ENCODE data around the gene TBPL2.

Gene TBPL2

DNA sequence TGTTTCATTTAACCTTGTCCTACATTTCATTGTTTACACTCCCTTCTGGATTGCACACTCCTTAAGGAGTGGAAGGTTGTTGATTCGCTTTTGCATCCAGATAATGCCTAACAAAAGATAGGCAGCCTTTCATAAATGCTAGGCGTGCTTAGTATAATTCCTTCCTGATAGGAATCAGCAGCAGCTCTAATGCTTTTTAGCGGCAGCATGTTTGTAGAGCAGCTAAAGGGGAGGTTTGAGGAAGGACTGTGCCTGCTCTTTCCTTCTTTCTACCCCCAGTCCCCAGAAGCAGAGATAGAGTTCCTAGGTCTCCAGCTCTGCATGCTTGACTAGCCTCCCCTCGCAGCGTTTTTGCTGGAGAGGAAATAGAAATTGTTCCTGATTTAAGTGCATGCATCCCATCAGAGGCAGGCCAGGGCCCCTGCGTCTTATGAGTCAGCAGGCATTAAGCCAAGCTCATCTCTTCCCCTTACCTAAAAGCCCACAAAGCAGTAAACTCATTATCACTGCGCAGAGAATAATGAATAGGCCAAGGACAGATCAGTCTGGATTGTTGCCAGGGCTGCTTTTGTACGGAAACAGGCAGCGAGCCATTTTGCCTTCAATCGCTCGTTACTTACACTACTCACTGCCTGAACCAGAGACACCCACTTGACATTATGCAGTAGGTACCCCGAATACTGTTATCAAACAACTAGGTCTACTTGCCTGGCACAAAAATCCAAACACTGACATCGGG lies 14.0 kb upstream of the TBPL2 start:
- Mint-ChIP-seq H3K4me3 (no peak overlapping the region), H3K36me3 (ENCODE audit: insufficient read depth) (no peaks in the 10 kb centered on the region), H3K4me1 (peaks cover 6% of the 10 kb centered on the region), H3K9me3 (no peaks in the 10 kb centered on the region), H3K27me3 (peaks cover 18% of the 10 kb centered on the region), H3K27ac (ENCODE audit: low read depth) (no peak overlapping the region)
- no peak for DNase-seq (ENCODE audit: low spot score in 2 of 2)
- no peak for ATAC-seq (replicated peaks; ENCODE audit: extremely low read depth, poor library complexity, severe bottlenecking)

DNA sequence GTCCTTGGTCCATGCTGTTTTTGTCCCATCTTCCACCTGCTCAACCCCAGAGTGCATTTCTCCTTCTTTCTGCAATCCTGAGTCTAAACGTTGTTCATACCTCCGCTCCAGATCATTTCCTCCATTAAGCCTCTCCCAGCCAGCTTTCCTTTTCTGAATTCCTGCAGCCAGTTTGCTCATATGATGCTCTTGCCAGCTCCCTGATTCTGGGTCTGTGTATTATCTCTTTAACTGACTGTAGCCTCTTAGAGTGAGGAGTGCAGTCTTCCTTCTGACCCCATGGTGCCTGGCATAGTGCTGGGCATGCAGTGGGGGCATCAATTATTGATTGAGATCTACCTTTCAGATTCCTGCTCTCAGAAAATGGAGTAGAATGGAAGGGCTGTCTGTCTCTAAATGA lies 11.5 kb upstream of the TBPL2 start:
- DNase-seq (ENCODE audit: low spot score in 2 of 2) = no peak
- H3K27me3 Mint-ChIP-seq = peaks cover 18% of the 10 kb centered on the region
- H3K4me3 Mint-ChIP-seq = no peak overlapping the region
- ATAC-seq (replicated peaks; ENCODE audit: extremely low read depth, poor library complexity, severe bottlenecking) = no peak
- no peaks in the 10 kb centered on the region for H3K9me3 Mint-ChIP-seq
- H3K4me1 Mint-ChIP-seq = no peaks in the 10 kb centered on the region
- H3K36me3 Mint-ChIP-seq (ENCODE audit: insufficient read depth) = peaks cover 2% of the 10 kb centered on the region
- no peak overlapping the region for H3K27ac Mint-ChIP-seq (ENCODE audit: low read depth)

DNA sequence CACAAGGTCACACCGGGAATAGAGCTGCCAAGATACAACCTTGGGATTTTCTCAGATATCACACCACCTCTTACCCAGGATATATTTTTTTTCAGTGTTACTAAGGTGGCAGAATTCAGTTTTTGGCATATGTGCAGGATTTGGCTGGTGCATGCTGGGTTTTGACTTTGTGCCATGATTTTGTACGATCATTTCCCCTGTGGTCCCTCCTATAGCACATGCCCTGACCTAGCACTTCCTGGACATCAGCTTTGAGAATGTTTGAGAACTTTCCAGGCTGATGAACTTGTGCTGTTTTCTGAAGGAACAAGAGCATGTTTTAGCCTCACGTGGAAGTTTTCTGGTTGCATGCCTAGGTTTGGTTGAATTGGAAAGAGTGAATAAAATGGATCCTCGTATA lies 11.0 kb upstream of the TBPL2 start:
- no peaks in the 10 kb centered on the region for H3K4me1 Mint-ChIP-seq
- no peaks in the 10 kb centered on the region for H3K9me3 Mint-ChIP-seq
- ATAC-seq (replicated peaks; ENCODE audit: extremely low read depth, poor library complexity, severe bottlenecking) = no peak

DNA sequence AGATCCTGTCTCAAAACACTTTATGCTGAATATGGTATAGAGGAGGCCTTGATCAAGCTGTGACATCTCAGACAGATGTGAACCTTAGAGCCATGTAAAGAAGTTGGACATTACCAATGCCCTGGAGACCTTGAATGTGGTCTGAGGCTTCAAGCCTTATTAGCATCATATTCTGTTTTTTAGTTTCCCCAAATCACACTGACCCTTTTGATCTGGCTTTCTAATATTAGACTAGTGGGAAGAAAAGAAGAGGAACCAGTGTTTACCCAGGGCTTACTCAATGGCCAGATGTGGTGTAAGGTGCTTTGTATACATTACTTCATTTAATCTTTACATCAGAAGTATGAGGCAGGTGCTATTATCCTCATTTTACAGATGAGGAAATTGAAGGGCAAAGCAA lies 10.6 kb upstream of the TBPL2 start:
- no peak overlapping the region for H3K27ac Mint-ChIP-seq (ENCODE audit: low read depth)

More for the DNA sequence above, 11.0 kb upstream of the TBPL2 start:
- no peak overlapping the region for H3K27ac Mint-ChIP-seq (ENCODE audit: low read depth)
- DNase-seq (ENCODE audit: low spot score in 2 of 2) = no peak
- peaks cover 2% of the 10 kb centered on the region for H3K36me3 Mint-ChIP-seq (ENCODE audit: insufficient read depth)
- no peak overlapping the region for H3K4me3 Mint-ChIP-seq
- H3K27me3 Mint-ChIP-seq = peaks cover 18% of the 10 kb centered on the region

DNA sequence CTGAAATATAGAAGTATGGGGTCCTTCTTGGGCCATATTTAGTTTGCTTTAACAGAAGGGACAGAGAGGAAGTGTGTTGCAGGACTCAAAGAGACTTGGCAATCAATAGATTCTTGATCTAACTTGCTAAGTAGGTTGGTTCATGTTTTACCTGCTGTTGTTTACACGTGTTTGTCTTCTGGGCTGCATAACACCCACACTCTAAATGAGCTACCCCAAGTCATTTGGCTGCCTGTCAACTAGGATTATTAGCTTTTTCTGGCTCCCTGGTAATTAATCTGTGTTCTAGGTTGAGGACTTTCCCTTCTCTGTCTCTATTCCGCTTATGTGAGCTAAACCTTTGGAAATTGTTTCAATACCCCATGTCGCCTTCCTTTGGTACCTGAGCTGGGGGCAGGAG lies 10.1 kb upstream of the TBPL2 start:
- DNase-seq (ENCODE audit: low spot score in 2 of 2) = no peak
- Mint-ChIP-seq H3K36me3 (ENCODE audit: insufficient read depth) (peaks cover 2% of the 10 kb centered on the region), H3K27ac (ENCODE audit: low read depth) (no peak overlapping the region), H3K4me1 (no peaks in the 10 kb centered on the region), H3K27me3 (peaks cover 18% of the 10 kb centered on the region), H3K4me3 (no peak overlapping the region), H3K9me3 (no peaks in the 10 kb centered on the region)
- no peak for ATAC-seq (replicated peaks; ENCODE audit: extremely low read depth, poor library complexity, severe bottlenecking)

More for the DNA sequence above, 10.6 kb upstream of the TBPL2 start:
- no peak overlapping the region for H3K4me3 Mint-ChIP-seq
- DNase-seq (ENCODE audit: low spot score in 2 of 2) (no peak), ATAC-seq (replicated peaks; ENCODE audit: extremely low read depth, poor library complexity, severe bottlenecking) (no peak)
- H3K27me3 Mint-ChIP-seq = peaks cover 18% of the 10 kb centered on the region
- no peaks in the 10 kb centered on the region for H3K4me1 Mint-ChIP-seq
- H3K36me3 Mint-ChIP-seq (ENCODE audit: insufficient read depth) = peaks cover 2% of the 10 kb centered on the region
- no peaks in the 10 kb centered on the region for H3K9me3 Mint-ChIP-seq

DNA sequence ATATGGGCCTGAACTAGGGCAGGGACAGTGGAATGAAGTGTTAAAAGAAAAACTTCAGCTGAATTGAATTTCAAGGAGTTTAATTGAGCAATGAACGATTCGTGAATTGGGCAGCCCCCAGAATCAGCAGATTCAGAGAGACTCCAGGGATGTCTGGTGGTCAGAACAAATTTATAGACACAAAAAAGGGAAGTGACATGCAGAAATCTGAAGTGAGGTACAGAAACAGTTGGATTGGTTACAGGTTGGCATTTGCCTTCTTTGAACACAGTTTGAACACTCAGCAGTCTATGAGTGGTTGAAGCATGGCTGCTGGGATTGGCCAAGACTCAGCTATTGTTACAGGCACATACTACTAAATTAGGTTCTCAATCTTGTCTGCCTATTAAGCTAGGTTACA lies 9.7 kb upstream of the TBPL2 start:
- H3K27me3 Mint-ChIP-seq = peaks cover 16% of the 10 kb centered on the region
- H3K27ac Mint-ChIP-seq (ENCODE audit: low read depth) = no peak overlapping the region
- no peak overlapping the region for H3K4me3 Mint-ChIP-seq
- peaks cover 2% of the 10 kb centered on the region for H3K36me3 Mint-ChIP-seq (ENCODE audit: insufficient read depth)
- ATAC-seq (replicated peaks; ENCODE audit: extremely low read depth, poor library complexity, severe bottlenecking) (no peak), DNase-seq (ENCODE audit: low spot score in 2 of 2) (no peak)
- no peaks in the 10 kb centered on the region for H3K4me1 Mint-ChIP-seq
- H3K9me3 Mint-ChIP-seq = no peaks in the 10 kb centered on the region

DNA sequence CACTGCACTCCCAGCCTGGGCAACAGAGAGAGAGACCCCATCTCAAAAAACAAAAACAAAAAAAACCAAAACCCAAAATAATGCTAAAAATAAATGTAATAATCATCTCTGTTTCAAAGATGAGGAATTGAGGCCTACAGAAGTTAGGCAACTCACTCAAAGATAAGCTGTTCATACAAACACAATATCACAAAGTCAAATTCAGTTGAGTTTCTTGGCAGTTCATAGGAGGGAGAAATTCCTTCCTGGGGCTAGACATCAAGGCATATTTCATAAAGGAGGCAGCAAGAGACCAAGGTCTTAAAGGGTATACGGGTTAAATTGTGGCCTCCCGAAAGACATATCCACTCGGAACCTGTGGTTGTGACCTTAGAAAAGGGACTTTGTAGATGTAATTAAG lies 8.7 kb upstream of the TBPL2 start:
- Mint-ChIP-seq H3K9me3 (no peaks in the 10 kb centered on the region), H3K36me3 (ENCODE audit: insufficient read depth) (peaks cover 2% of the 10 kb centered on the region), H3K27ac (ENCODE audit: low read depth) (no peak overlapping the region), H3K4me1 (no peaks in the 10 kb centered on the region), H3K27me3 (peaks cover 6% of the 10 kb centered on the region), H3K4me3 (no peak overlapping the region)
- ATAC-seq (replicated peaks; ENCODE audit: extremely low read depth, poor library complexity, severe bottlenecking) (no peak), DNase-seq (ENCODE audit: low spot score in 2 of 2) (no peak)

DNA sequence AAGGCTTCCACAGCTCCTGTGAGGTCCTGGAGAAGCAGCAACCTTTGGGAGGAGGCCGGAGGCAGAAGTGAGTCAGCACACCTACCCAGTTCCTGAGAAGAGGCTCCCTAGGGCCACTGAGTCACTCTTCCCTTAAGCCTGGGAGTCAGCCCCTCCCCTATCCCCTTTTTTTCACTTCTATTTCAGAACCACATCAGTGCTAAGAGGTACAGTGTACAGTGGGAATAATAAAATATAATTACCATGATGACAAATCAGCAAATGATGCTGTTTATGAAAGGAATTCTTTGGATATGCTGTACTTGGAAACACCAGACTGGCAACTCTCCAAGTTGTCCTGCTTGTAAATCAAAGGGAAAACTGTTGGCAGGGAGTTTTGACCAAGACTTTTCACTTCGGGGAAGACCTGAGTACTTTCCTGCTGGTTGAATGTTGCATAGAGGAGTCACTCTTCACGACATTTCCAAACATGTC lies 7.8 kb upstream of the TBPL2 start:
- Mint-ChIP-seq H3K27me3 (no peaks in the 10 kb centered on the region), H3K4me3 (no peak overlapping the region), H3K4me1 (no peaks in the 10 kb centered on the region), H3K27ac (ENCODE audit: low read depth) (no peak overlapping the region), H3K9me3 (no peaks in the 10 kb centered on the region), H3K36me3 (ENCODE audit: insufficient read depth) (peaks cover 2% of the 10 kb centered on the region)
- no peak for ATAC-seq (replicated peaks; ENCODE audit: extremely low read depth, poor library complexity, severe bottlenecking)
- DNase-seq (ENCODE audit: low spot score in 2 of 2) = no peak

DNA sequence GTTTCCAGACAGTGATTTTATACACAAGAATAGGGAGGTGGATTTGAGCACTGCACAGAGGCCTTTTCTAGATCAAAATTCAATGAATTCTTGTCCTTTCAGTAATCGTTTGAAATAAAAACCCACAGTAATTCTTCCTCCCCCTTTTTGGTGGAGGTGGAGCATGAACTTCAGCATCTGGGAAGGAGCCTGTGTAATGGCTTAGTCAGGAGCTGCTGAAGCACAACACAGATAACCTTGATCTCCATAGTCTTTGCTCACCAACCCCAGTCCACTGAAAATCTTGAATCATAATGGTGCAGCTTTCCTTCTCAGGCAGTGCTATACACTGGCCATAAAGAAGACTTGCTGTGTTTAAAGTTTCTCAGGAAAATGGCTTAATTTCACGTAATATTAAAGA lies 6.4 kb upstream of the TBPL2 start:
- Mint-ChIP-seq H3K36me3 (ENCODE audit: insufficient read depth) (peaks cover 2% of the 10 kb centered on the region), H3K27me3 (no peaks in the 10 kb centered on the region), H3K9me3 (no peaks in the 10 kb centered on the region), H3K4me3 (no peak overlapping the region), H3K27ac (ENCODE audit: low read depth) (no peak overlapping the region), H3K4me1 (no peaks in the 10 kb centered on the region)
- ATAC-seq (replicated peaks; ENCODE audit: extremely low read depth, poor library complexity, severe bottlenecking) (no peak), DNase-seq (ENCODE audit: low spot score in 2 of 2) (no peak)

DNA sequence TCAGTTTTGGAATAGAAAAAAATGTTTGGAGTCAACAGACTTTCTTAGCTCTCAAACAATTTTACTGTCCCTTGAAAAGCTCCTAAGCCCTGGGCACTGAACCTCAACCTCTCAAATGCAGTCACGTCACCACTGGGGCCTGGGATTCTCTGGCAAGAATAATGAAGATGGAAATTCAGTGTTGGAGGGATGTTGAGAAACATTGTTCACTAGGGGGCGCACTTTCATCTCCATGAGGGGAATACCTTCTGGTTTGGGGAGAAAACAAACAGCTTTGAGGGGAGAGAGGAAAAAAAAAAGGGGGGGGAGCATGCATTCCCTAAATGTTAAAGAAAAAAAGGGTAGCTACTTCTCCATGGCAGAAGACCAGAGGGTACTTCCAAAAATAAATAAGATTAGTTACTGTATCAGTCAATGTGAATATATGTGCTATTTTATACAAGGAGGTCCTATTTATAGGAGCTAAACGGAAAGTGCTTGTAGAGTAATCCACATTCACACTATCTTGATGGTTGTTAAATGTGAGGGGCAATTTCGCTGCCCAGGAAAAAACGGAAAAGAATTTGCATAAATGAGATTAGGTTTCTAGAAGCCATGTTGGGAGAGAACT lies 5.8 kb upstream of the TBPL2 start:
- DNase-seq (ENCODE audit: low spot score in 2 of 2) = peak; percentile 20 to 23
- Mint-ChIP-seq H3K27me3 (no peaks in the 10 kb centered on the region), H3K4me1 (no peaks in the 10 kb centered on the region), H3K9me3 (no peaks in the 10 kb centered on the region), H3K27ac (ENCODE audit: low read depth) (no peak overlapping the region), H3K36me3 (ENCODE audit: insufficient read depth) (peaks cover 2% of the 10 kb centered on the region), H3K4me3 (no peak overlapping the region)
- no peak for ATAC-seq (replicated peaks; ENCODE audit: extremely low read depth, poor library complexity, severe bottlenecking)

DNA sequence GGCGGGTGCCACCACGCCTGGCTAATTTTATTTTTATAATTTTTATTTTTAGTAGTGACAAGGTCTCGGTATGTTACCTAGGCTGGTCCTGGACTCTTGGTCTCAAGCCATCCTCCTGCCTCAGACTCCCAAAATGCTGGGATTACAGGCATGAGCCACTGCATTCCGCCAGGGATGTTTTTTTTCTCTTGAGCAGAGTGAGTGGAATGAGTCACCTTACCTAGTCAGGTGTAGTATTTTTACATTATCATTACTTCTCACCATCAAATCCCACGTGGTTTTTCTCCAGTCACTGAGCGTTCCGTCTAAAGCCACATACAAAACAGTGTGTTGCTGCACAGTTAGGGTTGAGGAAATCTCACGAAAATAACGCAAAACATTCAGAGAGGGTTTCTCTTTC lies 870 bp upstream of the TBPL2 start:
- Mint-ChIP-seq H3K27me3 (no peaks in the 10 kb centered on the region), H3K9me3 (no peaks in the 10 kb centered on the region), H3K36me3 (ENCODE audit: insufficient read depth) (peaks cover 2% of the 10 kb centered on the region), H3K4me3 (no peak overlapping the region), H3K4me1 (no peaks in the 10 kb centered on the region), H3K27ac (ENCODE audit: low read depth) (no peak overlapping the region)
- no peak for DNase-seq (ENCODE audit: low spot score in 2 of 2)
- ATAC-seq (replicated peaks; ENCODE audit: extremely low read depth, poor library complexity, severe bottlenecking) = no peak

DNA sequence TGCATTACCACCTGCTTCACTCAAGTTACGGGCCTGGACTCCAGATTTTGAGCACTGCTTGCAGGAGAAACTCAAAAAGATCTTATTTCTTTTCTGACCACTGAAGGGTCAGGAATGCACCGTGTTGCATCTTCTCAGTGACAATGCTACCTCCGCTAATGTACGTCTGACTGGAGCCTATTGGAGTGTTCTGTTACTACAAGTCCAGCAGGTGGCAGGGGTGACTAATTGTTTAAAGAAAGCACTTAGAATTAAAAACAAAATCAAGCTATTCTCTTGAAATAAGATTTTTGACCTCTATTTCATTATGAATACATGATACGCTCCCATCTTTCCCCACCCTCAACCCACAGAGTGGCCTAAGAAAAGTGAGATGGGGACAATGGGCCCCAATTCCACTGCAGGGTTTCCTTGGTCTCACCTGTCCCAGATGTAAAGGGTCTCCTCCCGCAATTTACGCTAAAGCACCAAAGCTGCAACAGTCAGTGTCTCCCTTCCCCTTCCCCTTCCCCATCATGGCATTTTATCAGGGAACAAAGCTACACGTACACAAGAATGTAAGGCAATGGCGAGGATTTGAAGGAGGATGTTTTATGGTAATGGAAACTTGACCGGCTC lies 2.2 kb downstream of the TBPL2 start:
- DNase-seq (ENCODE audit: low spot score in 2 of 2) (no peak), ATAC-seq (replicated peaks; ENCODE audit: extremely low read depth, poor library complexity, severe bottlenecking) (no peak)
- Mint-ChIP-seq H3K4me3 (no peak overlapping the region), H3K27ac (ENCODE audit: low read depth) (no peak overlapping the region), H3K36me3 (ENCODE audit: insufficient read depth) (peaks cover 2% of the 10 kb centered on the region), H3K4me1 (peaks cover 5% of the 10 kb centered on the region), H3K9me3 (no peaks in the 10 kb centered on the region), H3K27me3 (no peaks in the 10 kb centered on the region)

DNA sequence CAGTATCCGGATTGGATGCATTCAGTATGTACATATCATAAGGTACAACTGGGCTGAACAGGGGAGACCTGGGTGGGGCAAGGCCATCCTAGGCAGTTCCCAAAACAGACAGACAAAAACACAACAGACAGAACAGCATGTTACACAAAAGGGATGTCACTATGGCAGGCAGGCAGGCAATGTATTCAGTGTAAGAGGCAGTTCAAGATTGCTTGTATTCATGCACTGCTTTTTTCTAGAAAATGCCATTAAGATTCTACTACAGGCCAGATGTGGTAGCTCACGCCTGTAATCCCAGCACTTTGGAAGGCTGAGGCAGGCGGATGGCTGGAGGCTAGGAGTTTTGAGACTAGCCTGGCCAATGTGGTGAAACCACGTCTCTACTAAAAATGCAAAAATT lies 3.5 kb downstream of the TBPL2 start:
- DNase-seq (ENCODE audit: low spot score in 2 of 2) = no peak
- H3K27ac Mint-ChIP-seq (ENCODE audit: low read depth) = no peak overlapping the region
- H3K27me3 Mint-ChIP-seq = no peaks in the 10 kb centered on the region
- peaks cover 2% of the 10 kb centered on the region for H3K36me3 Mint-ChIP-seq (ENCODE audit: insufficient read depth)
- ATAC-seq (replicated peaks; ENCODE audit: extremely low read depth, poor library complexity, severe bottlenecking) = no peak
- H3K4me1 Mint-ChIP-seq = peaks cover 5% of the 10 kb centered on the region
- H3K9me3 Mint-ChIP-seq = no peaks in the 10 kb centered on the region
- no peak overlapping the region for H3K4me3 Mint-ChIP-seq
